SU-DHL-6 (cell line): ENCODE results near the gene MTG2.

ENCODE experiments used
- CTCF ChIP-seq: fragments of 200-600 bp; sonication (generic); IDR thresholded peaks from one replicate; pipeline ENCODE4 v1.5.1; 2017; ENCODE audit warnings: antibody characterized with exemption, mild to moderate bottlenecking, low read length, moderate library complexity; ENCODE audit not compliant: insufficient read depth, poor library complexity, severe bottlenecking
- EZH2phosphoT487 ChIP-seq: fragments of 200-600 bp; sonication (generic), shearing (Covaris generic); conservative IDR thresholded peaks from 2 replicates; pipeline ENCODE4 v1.6.1; 2018; ENCODE audit warnings: mild to moderate bottlenecking, antibody characterized with exemption, low read length, moderate library complexity, mixed read lengths

GRCh38 chr20:62202676-62203377 is 20.0 kb downstream of the MTG2 start:
- TF ChIP-seq CTCF (no peak), EZH2phosphoT487 (no peak)
